Endothelial cell of umbilical vein (primary cell): ENCODE results near the gene DEXI.

Source experiments
- CTCF ChIP-seq, 2 donors: IDR thresholded peaks; 1 replicate in 1 of 2; 2 replicates in 1 of 2; pipeline ENCODE4 v1.5.1; 2011; ENCODE audit warnings: low read length in 2 of 2, mild to moderate bottlenecking in 2 of 2, moderate library complexity in 2 of 2, control low read depth in 1 of 2, inconsistent platforms in 1 of 2, low read depth in 1 of 2; ENCODE audit not compliant: insufficient read depth in 1 of 2; ENCODE audit errors: extremely low read depth in 1 of 2
- EZH2 ChIP-seq: IDR thresholded peaks from 2 replicates; pipeline ENCODE4 v1.6.1; 2012; ENCODE audit warnings: borderline replicate concordance, low read depth, mild to moderate bottlenecking, moderate library complexity, low read length, inconsistent platforms; ENCODE audit not compliant: severe bottlenecking
- FOS ChIP-seq: IDR thresholded peaks from 2 replicates; pipeline ENCODE4 v1.6.1; 2011; ENCODE audit warnings: mild to moderate bottlenecking, low read length, moderate library complexity, borderline replicate concordance; ENCODE audit not compliant: insufficient read depth
- GATA2 ChIP-seq: IDR thresholded peaks from 2 replicates; pipeline ENCODE4 v1.7.0; 2011; ENCODE audit warnings: low read depth, mild to moderate bottlenecking, moderate library complexity, mixed read lengths, low read length; ENCODE audit not compliant: insufficient read length, insufficient read depth
- JUN ChIP-seq: IDR thresholded peaks from 2 replicates; pipeline ENCODE4 v1.6.1; 2011; ENCODE audit warnings: borderline replicate concordance, low read depth; ENCODE audit not compliant: insufficient read length, insufficient read depth
- MAX ChIP-seq: IDR thresholded peaks from 2 replicates; pipeline ENCODE4 v1.6.1; 2011; ENCODE audit not compliant: insufficient read depth, insufficient read length
- MYC ChIP-seq: IDR thresholded peaks from one replicate; pipeline ENCODE4 v1.6.1; 2011; ENCODE audit warnings: mild to moderate bottlenecking, low read depth, low read length
- POLR2A ChIP-seq: IDR thresholded peaks from 2 replicates; pipeline ENCODE4 v1.6.1; 2012; ENCODE audit warnings: low read depth, mild to moderate bottlenecking, control low read depth, low read length
- POLR2AphosphoS5 ChIP-seq: IDR thresholded peaks from 2 replicates; pipeline ENCODE4 v1.6.1; 2012; ENCODE audit warnings: low read depth, mild to moderate bottlenecking, control low read depth, low read length, moderate library complexity; ENCODE audit not compliant: insufficient read depth

DNA sequence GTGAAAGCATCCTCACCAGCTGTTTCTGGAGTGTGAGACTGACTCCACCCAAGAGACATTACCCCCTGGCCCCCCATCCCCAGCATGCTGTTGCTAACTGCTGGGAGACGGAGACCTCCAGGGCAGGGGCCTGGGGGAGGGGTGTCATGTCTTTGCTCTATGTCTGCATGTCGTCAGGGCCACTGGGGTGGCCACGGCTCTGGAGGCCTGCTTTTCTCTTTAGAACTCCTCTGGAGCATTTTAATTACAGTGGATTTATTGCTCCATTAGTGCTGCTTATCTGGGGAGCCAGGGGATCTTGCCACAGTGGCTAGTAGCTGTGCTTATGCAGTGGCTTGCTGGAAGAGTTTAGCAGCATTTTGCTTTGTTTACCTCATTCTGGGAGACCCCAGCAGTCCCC, 34.4 kb upstream of the DEXI start:
- TF ChIP-seq CTCF (IDR thresholded peaks at IDR 0.05; ENCODE audit: extremely low read depth in 1 of 2, insufficient read depth in 1 of 2, low read depth in 1 of 2, low read length in 2 of 2) (no peak), EZH2 (no peak), POLR2A (no peak), POLR2AphosphoS5 (no peak), JUN (no peak), MYC (no peak), FOS (no peak), GATA2 (no peak), MAX (no peak)
